MM.1S (cell line): Measurements from ENCODE around the gene GLTPD2.

Experiments used
- CTCF ChIP-seq: fragments of 300-600 bp; sonication (generic); IDR thresholded peaks from 2 replicates; pipeline ENCODE4 v1.5.1; 2016; ENCODE audit warnings: antibody characterized with exemption, low read length, mixed read lengths
- EZH2 ChIP-seq: fragments of 300-600 bp; sonication (generic); optimal IDR thresholded peaks from 2 replicates; pipeline ENCODE3; 2017; ENCODE audit warnings: low read depth, mild to moderate bottlenecking, antibody characterized with exemption, low read length, mixed read lengths

GRCh38 chr17:4808378-4808767 is 19.6 kb downstream of the GLTPD2 start:
- TF ChIP-seq CTCF (no peak), EZH2 (no peak)
